ENCODE results near the gene LAMA2. TPM values are rescaled to one million over a fixed set of nuclear protein-coding genes. Genes with fewer than 3 reads are reported as not detected.

The LAMA2 gene
- total RNA-seq, 2 experiments from 2014 or later, result 0.02 TPM; not detected in 1

DNA sequence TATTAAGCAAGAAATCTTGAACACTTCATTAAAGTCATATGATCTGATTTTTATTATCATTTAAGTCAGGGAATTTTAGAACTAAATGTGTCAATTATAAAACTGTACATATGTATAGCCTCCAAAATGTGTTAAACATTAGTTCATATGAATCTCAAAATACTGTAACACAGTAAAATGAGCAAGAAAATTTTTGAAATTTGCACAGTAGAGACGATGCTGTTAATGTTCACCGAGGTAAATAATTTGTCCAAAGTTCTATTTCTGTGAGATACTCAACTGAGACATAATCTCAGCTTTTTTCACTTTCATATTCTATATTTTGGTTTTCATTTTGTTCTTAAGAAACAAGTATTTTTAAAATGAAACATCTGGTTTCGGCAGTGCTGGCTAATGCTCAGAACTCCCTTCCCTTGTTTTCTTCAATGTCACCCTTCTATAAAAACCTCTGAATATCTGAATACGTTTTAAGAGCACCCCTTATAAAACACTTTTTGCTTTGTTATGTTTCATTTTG is 353.1 kb downstream of the LAMA2 start:
- H3K4me1 Mint-ChIP-seq, result no peaks in the 10 kb centered on the region
- ATAC-seq, result no peak
- H3K36me3 Mint-ChIP-seq, result no peaks in the 10 kb centered on the region
- peaks cover 8% of the 10 kb centered on the region for H3K27me3 Mint-ChIP-seq
- no peak overlapping the region for H3K4me3 Mint-ChIP-seq
- CTCF ChIA-PET, result no interaction called here
- no peak for DNase-seq
- no peaks in the 10 kb centered on the region for H3K9me3 Mint-ChIP-seq (ENCODE audit: low read depth)
- H3K27ac Mint-ChIP-seq, result no peak overlapping the region

DNA sequence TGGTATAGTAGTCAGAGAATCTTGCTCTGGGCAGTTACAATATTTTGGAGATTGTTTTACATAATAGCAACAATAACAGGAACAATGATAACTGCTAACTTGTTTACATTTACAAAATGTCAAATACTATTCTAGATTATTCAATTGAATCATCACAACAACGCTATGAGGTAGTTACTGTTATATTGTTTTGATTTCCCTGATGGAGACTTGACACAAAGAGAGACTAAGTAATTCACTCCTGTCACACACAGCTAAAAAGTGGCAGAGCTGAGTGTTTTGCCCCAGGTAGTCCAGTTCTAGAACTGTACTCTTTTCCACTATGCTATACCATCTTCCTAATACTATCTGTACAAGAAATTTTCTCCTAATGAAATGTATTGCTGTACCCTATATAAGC is 356.1 kb downstream of the LAMA2 start:
- Mint-ChIP-seq H3K36me3 (no peaks in the 10 kb centered on the region), H3K9me3 (ENCODE audit: low read depth) (no peaks in the 10 kb centered on the region), H3K4me1 (no peaks in the 10 kb centered on the region), H3K27me3 (peaks cover 16% of the 10 kb centered on the region), H3K27ac (no peak overlapping the region), H3K4me3 (no peak overlapping the region)
- DNase-seq (no peak), ATAC-seq (no peak)
- CTCF ChIA-PET, result interaction anchor here (0.9 kb wide), 1 partner anchor 13 kb away, joined by 3 read pairs; no protein-coding TSS in a partner anchor

DNA sequence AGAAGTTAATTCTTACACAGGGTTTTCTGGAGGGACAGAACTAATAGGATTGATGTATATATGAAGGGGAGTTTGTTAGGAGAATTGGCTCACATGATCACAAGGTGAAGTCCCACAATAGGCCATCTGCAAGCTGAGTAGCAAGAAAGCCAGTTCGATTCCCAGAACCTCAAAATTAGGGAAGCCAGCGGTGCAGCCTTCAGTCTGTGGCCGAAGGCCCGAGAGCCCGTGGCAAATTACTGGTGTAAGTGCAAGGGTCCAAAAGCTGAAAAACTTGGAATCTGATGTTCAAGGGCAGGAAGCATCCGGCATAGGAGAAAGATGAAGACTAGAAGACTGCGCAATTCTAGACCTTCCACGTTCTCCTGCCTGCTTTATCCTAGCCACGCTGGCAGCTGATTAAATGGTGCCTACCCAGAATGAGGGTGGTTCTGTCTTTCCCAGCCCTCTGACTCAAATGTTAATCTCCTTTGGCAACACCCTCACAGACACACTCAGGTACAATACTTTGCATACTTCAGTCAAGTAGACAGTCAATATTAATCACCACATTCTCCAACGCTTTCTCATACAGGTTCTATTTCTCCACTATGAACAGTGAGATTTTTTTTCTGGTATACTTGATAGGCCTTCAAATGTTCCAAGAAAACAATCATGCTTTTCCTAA is 357.0 kb downstream of the LAMA2 start:
- no peak overlapping the region for H3K4me3 Mint-ChIP-seq
- DNase-seq (no peak), ATAC-seq (no peak)
- CTCF ChIA-PET, result no interaction called here
- H3K27ac Mint-ChIP-seq, result no peak overlapping the region
- no peaks in the 10 kb centered on the region for H3K36me3 Mint-ChIP-seq
- no peaks in the 10 kb centered on the region for H3K9me3 Mint-ChIP-seq (ENCODE audit: low read depth)
- no peaks in the 10 kb centered on the region for H3K4me1 Mint-ChIP-seq
- H3K27me3 Mint-ChIP-seq, result peaks cover 16% of the 10 kb centered on the region

DNA sequence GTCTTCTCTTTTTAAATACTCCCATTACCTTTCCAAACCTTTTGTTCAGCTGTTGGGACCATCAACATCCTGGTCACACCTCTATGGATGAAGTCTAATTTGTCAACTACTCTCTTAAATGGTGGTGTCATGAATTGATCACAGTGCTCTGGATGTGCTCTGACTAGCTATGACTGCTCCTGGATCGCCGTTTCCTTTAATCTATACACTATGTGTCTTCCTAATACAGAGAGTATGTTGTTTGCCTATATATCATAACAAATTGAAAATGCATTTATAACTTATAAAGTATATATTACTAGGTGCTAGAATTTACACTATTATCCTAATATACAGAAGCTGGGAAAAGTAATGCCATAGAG is 357.5 kb downstream of the LAMA2 start:
- no peak overlapping the region for H3K4me3 Mint-ChIP-seq
- CTCF ChIA-PET, result no interaction called here

DNA sequence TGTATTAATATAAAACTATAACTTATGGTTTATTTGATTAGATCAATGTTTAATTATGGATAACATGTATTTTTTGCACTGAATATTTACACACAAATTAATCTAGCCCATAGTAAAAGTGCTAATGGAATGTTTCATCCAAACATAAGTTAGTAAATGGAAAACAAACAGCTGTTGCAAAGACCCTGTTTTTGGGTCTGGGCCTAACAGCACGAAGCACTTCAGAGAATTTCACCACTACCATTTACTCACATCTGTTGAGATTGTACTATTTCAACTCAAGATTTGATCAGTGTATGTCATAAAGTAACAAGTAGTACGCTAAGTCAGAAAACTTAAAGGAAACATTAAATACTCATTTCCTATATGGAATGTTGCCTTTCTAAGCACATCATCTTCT is 359.6 kb downstream of the LAMA2 start:
- H3K36me3 Mint-ChIP-seq, result no peaks in the 10 kb centered on the region
- DNase-seq (no peak), ATAC-seq (no peak)
- H3K4me1 Mint-ChIP-seq, result no peaks in the 10 kb centered on the region
- H3K4me3 Mint-ChIP-seq, result no peak overlapping the region
- H3K9me3 Mint-ChIP-seq (ENCODE audit: low read depth), result no peaks in the 10 kb centered on the region
- peaks cover 26% of the 10 kb centered on the region for H3K27me3 Mint-ChIP-seq
- H3K27ac Mint-ChIP-seq, result no peak overlapping the region
- CTCF ChIA-PET, result no interaction called here

More for the DNA sequence above, 357.5 kb downstream of the LAMA2 start:
- H3K36me3 Mint-ChIP-seq, result no peaks in the 10 kb centered on the region
- peaks cover 16% of the 10 kb centered on the region for H3K27me3 Mint-ChIP-seq
- no peak for DNase-seq
- no peaks in the 10 kb centered on the region for H3K9me3 Mint-ChIP-seq (ENCODE audit: low read depth)
- H3K4me1 Mint-ChIP-seq, result no peaks in the 10 kb centered on the region
- no peak for ATAC-seq
- H3K27ac Mint-ChIP-seq, result no peak overlapping the region

DNA sequence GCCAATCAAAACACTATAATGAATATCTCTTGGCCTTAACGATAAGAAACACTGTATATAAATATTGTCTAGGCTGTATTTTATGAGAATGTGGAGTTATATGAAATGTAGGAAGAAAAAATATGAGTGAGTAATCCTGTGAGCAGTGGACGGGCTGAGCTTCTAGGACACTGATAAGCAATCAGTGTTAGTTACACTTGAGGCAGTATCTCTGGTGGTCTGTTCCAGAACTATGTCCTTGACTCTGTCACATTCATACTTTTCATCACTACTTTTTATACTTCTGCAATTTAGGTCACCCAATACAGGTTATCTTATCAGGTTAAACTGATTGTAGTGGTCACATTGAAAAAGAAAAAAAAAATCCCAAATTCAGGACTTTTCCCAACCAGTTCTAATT is 360.4 kb downstream of the LAMA2 start:
- ATAC-seq (no peak), DNase-seq (no peak)
- no peaks in the 10 kb centered on the region for H3K4me1 Mint-ChIP-seq
- H3K27me3 Mint-ChIP-seq, result peaks cover 26% of the 10 kb centered on the region
- no peak overlapping the region for H3K27ac Mint-ChIP-seq
- H3K36me3 Mint-ChIP-seq, result no peaks in the 10 kb centered on the region
- no peaks in the 10 kb centered on the region for H3K9me3 Mint-ChIP-seq (ENCODE audit: low read depth)
- no peak overlapping the region for H3K4me3 Mint-ChIP-seq
- CTCF ChIA-PET, result no interaction called here

DNA sequence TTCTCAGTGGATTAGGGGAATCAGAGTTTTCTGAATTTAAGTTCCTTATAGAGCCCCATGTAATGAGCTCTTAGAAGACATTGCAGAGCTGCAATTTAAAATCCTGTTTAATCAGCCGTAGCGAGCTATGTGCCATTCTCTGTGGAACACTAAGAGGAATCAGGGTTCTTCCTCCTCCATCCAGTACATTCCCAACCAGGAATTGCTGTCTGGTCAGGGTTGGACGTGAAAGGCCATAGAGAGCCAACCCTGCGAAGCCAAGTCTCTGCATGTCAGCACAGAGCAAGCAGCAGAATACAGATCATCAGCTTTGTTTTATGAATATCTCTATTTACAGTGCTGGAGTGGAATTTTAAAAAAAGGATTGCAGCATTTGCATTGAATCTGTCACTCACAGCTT is 366.0 kb downstream of the LAMA2 start:
- H3K27me3 Mint-ChIP-seq, result peaks cover 40% of the 10 kb centered on the region
- no peak for ATAC-seq

DNA sequence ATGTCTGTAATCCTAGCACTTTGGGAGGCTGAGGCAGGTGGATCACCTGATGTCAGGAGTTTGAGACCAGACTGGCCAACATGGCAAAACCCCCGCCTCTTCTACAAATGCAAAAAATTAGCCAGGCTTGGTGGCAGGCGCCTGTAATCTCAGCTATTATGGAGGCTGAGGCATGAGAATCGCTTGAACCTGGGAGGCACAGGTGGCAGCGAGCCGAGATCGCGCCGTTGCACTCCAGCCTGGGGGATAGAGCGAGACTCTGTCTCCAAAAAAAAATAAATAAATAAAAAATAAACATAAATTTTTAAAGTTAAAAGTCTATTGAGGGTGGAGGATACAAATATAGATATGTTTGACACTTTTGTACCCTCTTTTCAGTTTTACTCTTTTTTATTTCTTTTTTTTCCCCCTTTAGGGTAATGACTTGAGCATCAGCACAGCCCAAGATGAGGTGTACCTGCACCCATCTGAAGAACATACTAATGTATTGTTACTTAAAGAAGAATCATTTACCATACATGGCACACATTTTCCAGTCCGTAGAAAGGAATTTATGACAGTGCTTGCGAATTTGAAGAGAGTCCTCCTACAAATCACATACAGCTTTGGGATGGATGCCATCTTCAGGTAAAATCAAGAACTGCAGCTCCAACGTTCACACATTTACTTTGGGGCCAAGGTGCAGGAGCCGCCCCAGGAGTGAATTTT is 368.9 kb downstream of the LAMA2 start:
- Mint-ChIP-seq H3K9me3 (ENCODE audit: low read depth) (no peaks in the 10 kb centered on the region), H3K4me3 (no peak overlapping the region), H3K27me3 (peaks cover 50% of the 10 kb centered on the region), H3K27ac (no peak overlapping the region), H3K36me3 (no peaks in the 10 kb centered on the region), H3K4me1 (peaks cover 4% of the 10 kb centered on the region)
- ATAC-seq, result peak; percentile 76
- CTCF ChIA-PET, result interaction anchor here (0.9 to 2.5 kb wide), 7 partner anchors 9 to 1703 kb away, joined by 3 to 11 read pairs (median 4); no protein-coding TSS in a partner anchor
- DNase-seq, result peak; percentile 61

More for the DNA sequence above, 366.0 kb downstream of the LAMA2 start:
- H3K27ac Mint-ChIP-seq, result no peak overlapping the region
- no peak overlapping the region for H3K4me3 Mint-ChIP-seq
- H3K9me3 Mint-ChIP-seq (ENCODE audit: low read depth), result no peaks in the 10 kb centered on the region
- no peaks in the 10 kb centered on the region for H3K36me3 Mint-ChIP-seq
- DNase-seq, result no peak
- CTCF ChIA-PET, result no interaction called here
- peaks cover 4% of the 10 kb centered on the region for H3K4me1 Mint-ChIP-seq

DNA sequence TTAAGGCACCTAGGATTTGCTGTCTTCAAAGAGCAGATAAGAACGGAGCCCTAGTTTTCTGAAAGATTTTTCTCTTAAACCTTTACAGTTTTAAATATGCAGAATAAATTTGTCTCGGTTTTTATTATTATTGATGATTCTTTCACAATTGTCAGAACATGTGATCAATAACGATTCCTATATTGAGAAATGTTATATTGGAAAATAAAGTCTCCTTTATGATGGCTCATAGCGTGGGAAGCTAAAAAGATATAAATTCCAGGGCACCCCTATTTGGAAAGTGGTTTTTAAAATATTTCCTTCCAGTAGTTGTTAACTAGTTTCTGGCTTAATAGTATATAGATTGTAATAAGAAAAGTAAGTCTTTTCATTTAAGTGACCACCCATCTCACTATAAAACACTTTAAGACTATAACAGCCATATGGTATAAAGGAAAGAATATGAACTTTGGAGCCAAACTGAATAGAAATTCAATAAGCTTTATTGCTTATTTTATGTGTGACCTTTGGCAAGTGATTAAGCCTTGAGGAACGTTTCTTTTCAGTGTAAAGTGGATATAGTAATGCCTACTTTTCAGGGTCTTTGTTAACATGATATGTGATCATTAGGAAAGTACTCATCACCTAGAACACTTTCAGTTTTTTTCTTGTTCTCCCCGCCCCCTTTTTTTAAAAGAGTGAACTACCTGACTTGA is 369.6 kb downstream of the LAMA2 start:
- Mint-ChIP-seq H3K27ac (no peak overlapping the region), H3K27me3 (peaks cover 45% of the 10 kb centered on the region), H3K4me3 (no peak overlapping the region), H3K9me3 (ENCODE audit: low read depth) (no peaks in the 10 kb centered on the region), H3K36me3 (no peaks in the 10 kb centered on the region), H3K4me1 (peaks cover 4% of the 10 kb centered on the region)
- no peak for DNase-seq
- no peak for ATAC-seq
- CTCF ChIA-PET, result interaction anchor here (0.9 to 2.5 kb wide), 9 partner anchors 8 to 1704 kb away, joined by 3 to 11 read pairs (median 4); no protein-coding TSS in a partner anchor

DNA sequence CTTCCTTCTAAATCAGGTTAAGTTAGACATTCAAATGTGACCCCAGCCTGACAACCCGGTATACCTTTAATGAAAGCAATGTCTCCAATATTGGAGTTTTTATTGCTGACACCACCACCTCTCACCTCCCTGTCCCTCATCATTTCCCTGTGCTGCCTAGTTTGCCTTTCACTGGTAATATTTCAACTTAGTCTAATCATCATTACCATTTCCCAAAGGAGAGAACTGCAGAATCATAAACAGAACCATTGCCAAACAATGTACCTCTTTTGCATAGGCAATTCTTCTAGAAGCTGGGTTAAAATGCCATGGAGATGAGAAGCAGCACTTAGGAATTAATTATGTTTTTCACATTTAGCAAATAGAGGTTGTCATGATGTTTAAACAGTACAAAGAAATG is 370.3 kb downstream of the LAMA2 start:
- Mint-ChIP-seq H3K4me1 (peaks cover 4% of the 10 kb centered on the region), H3K9me3 (ENCODE audit: low read depth) (no peaks in the 10 kb centered on the region), H3K4me3 (no peak overlapping the region), H3K27me3 (peaks cover 45% of the 10 kb centered on the region), H3K27ac (no peak overlapping the region), H3K36me3 (no peaks in the 10 kb centered on the region)
- no peak for ATAC-seq
- CTCF ChIA-PET, result interaction anchor here (0.9 to 2.5 kb wide), 5 partner anchors 7 to 117 kb away, joined by 3 to 11 read pairs (median 6); no protein-coding TSS in a partner anchor
- no peak for DNase-seq

DNA sequence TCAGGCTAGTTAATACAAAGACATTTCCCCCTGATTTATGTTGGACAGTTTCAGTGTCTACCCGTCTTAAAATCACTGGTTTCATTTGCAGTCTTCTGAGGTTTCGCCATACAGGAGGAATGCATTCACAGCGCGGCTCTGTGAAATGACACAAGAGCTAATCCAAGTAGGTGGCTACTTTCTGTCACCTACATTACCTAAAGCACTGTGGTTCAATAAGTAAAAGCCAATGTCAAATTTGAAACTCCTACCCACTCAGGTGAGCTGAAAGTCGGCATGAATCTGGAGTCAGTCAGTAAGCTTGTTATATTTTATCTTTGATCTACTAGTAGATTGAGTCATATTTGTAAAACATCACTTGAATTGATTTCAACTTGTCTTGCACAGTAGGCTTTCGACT is 370.8 kb downstream of the LAMA2 start:
- H3K9me3 Mint-ChIP-seq (ENCODE audit: low read depth), result no peaks in the 10 kb centered on the region
- H3K27ac Mint-ChIP-seq, result no peak overlapping the region
- ATAC-seq (no peak), DNase-seq (no peak)
- no peak overlapping the region for H3K4me3 Mint-ChIP-seq
- CTCF ChIA-PET, result interaction anchor here (0.9 to 2.5 kb wide), 3 partner anchors 13 to 116 kb away, joined by 3 to 8 read pairs (median 6); no protein-coding TSS in a partner anchor
- no peaks in the 10 kb centered on the region for H3K36me3 Mint-ChIP-seq
- H3K4me1 Mint-ChIP-seq, result peaks cover 4% of the 10 kb centered on the region
- H3K27me3 Mint-ChIP-seq, result peaks cover 45% of the 10 kb centered on the region

DNA sequence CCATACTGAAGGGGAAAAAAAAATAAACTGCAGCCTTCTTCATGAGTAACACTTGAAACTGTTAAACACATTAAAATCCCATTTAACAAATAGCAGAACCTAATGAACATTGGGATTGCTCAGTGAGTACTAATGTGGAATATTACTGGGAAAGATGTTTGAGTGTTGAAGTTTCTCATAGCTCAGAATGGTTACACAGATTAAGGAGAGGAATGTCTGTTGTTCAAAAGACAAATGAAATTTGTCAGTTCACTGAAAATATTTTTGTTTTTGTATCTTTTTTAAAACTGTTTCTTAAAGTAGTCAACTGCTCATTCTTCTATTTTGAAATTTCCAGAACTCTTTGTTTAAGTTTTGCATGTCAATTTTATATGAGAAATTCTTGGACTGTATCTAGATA is 374.3 kb downstream of the LAMA2 start:
- CTCF ChIA-PET, result no interaction called here
- Mint-ChIP-seq H3K36me3 (no peaks in the 10 kb centered on the region), H3K4me1 (peaks cover 4% of the 10 kb centered on the region), H3K27ac (no peak overlapping the region), H3K4me3 (no peak overlapping the region), H3K9me3 (ENCODE audit: low read depth) (no peaks in the 10 kb centered on the region), H3K27me3 (peaks cover 27% of the 10 kb centered on the region)
- ATAC-seq, result no peak
- no peak for DNase-seq

DNA sequence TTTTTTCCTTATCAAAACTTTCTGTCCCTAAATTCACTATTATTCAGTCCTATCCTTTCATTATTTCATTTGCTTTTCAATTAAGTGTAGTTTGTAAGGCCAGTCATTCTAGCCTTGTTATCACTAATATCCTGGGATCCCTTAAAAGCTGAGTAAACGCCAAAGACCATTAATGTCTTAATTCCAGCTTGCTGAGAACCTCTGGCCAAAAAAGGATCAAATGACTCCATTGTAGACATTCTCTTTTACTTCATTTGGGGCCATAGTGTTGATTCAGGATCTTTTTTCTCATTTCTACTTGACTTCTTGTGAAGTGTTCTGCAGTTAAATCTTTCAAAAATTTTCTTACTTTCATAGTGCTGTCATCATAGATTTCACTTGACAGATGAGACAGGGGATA is 379.7 kb downstream of the LAMA2 start:
- H3K36me3 Mint-ChIP-seq, result no peaks in the 10 kb centered on the region
- H3K4me3 Mint-ChIP-seq, result no peak overlapping the region
- peaks cover 6% of the 10 kb centered on the region for H3K27me3 Mint-ChIP-seq
- H3K9me3 Mint-ChIP-seq (ENCODE audit: low read depth), result no peaks in the 10 kb centered on the region
- no peak for DNase-seq
- no peaks in the 10 kb centered on the region for H3K4me1 Mint-ChIP-seq
- CTCF ChIA-PET, result interaction anchor here (1.9 kb wide), 1 partner anchor 10 kb away, joined by 5 read pairs; no protein-coding TSS in a partner anchor
- no peak overlapping the region for H3K27ac Mint-ChIP-seq
- no peak for ATAC-seq
